Measurements from ENCODE around the gene HAS3. TPM values are rescaled to one million over a fixed set of nuclear protein-coding genes. Genes with fewer than 3 reads are reported as not detected.
"Not testable (repeated sequence)": the region's sequence is repeated elsewhere in the genome, so short reads cannot be mapped to it uniquely, and the experiment has no call there.

HAS3 gene
- total RNA-seq: 1 to 10 TPM; 3.4 to 4.0 TPM
- polyA plus RNA-seq: under 1 TPM; 0.07 to 0.55 (median 0.11) TPM
- 0.59 to 2.7 (median 1.3) reads per million in 6 experiments for total RNA-seq

- Mint-ChIP-seq H3K27ac (peak within 1 kb of the TSS in 1 of 10 donors; percentile 78), H3K4me1 (peaks cover 8 to 27% (median 24%) of the 10 kb centered on the region in 4 donors), H3K36me3 (peaks cover 0 to 30% (median 17%) of the 10 kb centered on the region in 3 donors), H3K4me3 (peak within 1 kb of the TSS; percentile 84 to 94 (median 91)), H3K9me3 (no peaks in the 10 kb centered on the region), H3K27me3 (peaks cover 8 to 59% (median 35%) of the 10 kb centered on the region in 5 donors)
- DNase-seq: peak in 5 of 10 donors; percentile 4 to 31 (median 19)
- POLR2A ChIA-PET: interaction anchor here (1.3 kb wide), 1 partner anchor 18 kb away, joined by 3 read pairs; no protein-coding TSS in a partner anchor
- ATAC-seq: peak; percentile 64 to 65
These were observed at the start of gene HAS3 for GRCh38 chr16:69105501-69106361. TSS of gene HAS3 (plus strand) at chr16:69105653. CDS start at chr16:69109396, 3,743 bp downstream.

- Mint-ChIP-seq H3K36me3 (peaks cover 0 to 27% (median 8%) of the 10 kb centered on the region in 3 donors), H3K27me3 (no peaks in the 10 kb centered on the region), H3K9me3 (no peaks in the 10 kb centered on the region), H3K4me3 (no peak overlapping the region), H3K27ac (peak overlapping the region in 1 of 10 donors; percentile 43), H3K4me1 (no peaks in the 10 kb centered on the region)
- POLR2A ChIA-PET: no interaction called here
- ATAC-seq (no peak), DNase-seq (no peak)
These were observed 49.5 kb upstream of the HAS3 start for GRCh38 chr16:69055980-69056379.

GRCh38 chr16:69056421-69056820 lies 49.0 kb upstream of the HAS3 start:
- POLR2A ChIA-PET: no interaction called here
- ATAC-seq: no peak
- H3K4me3 Mint-ChIP-seq: no peak overlapping the region
- H3K27ac Mint-ChIP-seq: no peak overlapping the region
- H3K27me3 Mint-ChIP-seq: no peaks in the 10 kb centered on the region
- H3K4me1 Mint-ChIP-seq: no peaks in the 10 kb centered on the region
- DNase-seq: no peak
- H3K36me3 Mint-ChIP-seq: peaks cover 0 to 26% (median 8%) of the 10 kb centered on the region in 3 donors
- H3K9me3 Mint-ChIP-seq: no peaks in the 10 kb centered on the region

GRCh38 chr16:69057400-69058378 lies 47.8 kb upstream of the HAS3 start:
- Mint-ChIP-seq H3K27me3 (no peaks in the 10 kb centered on the region), H3K9me3 (no peaks in the 10 kb centered on the region), H3K4me1 (no peaks in the 10 kb centered on the region), H3K36me3 (peaks cover 0 to 30% (median 8%) of the 10 kb centered on the region in 3 donors), H3K4me3 (no peak overlapping the region), H3K27ac (no peak overlapping the region)
- POLR2A ChIA-PET: no interaction called here
- DNase-seq (no peak), ATAC-seq (no peak)

- POLR2A ChIA-PET: interaction anchor here (0.7 kb wide), 1 partner anchor 613 kb away, joined by 4 read pairs; no protein-coding TSS in a partner anchor
- H3K4me3 Mint-ChIP-seq, H3K4me1 Mint-ChIP-seq, H3K27me3 Mint-ChIP-seq, H3K9me3 Mint-ChIP-seq, ATAC-seq, H3K27ac Mint-ChIP-seq, DNase-seq: not testable (repeated sequence)
- H3K36me3 Mint-ChIP-seq: peaks cover 0 to 38% (median 13%) of the 10 kb centered on the region in 3 donors
These were observed 42.0 kb upstream of the HAS3 start for GRCh38 chr16:69063491-69063890.

- DNase-seq (no peak), ATAC-seq (no peak)
- Mint-ChIP-seq H3K36me3 (peaks cover 0 to 41% (median 13%) of the 10 kb centered on the region in 3 donors), H3K9me3 (no peaks in the 10 kb centered on the region), H3K27ac (no peak overlapping the region), H3K27me3 (no peaks in the 10 kb centered on the region), H3K4me3 (no peak overlapping the region), H3K4me1 (no peaks in the 10 kb centered on the region)
- POLR2A ChIA-PET: no interaction called here
These were observed 41.2 kb upstream of the HAS3 start for GRCh38 chr16:69064124-69064763.

- no peaks in the 10 kb centered on the region for H3K27me3 Mint-ChIP-seq
- no peaks in the 10 kb centered on the region for H3K9me3 Mint-ChIP-seq
- no peaks in the 10 kb centered on the region for H3K4me1 Mint-ChIP-seq
- ATAC-seq (no peak), DNase-seq (no peak)
- H3K36me3 Mint-ChIP-seq: peaks cover 0 to 42% (median 9%) of the 10 kb centered on the region in 3 donors
- POLR2A ChIA-PET: interaction anchor here (0.5 kb wide), 1 partner anchor 10 kb away, joined by 4 read pairs; no protein-coding TSS in a partner anchor
- no peak overlapping the region for H3K27ac Mint-ChIP-seq
- no peak overlapping the region for H3K4me3 Mint-ChIP-seq
These were observed 40.6 kb upstream of the HAS3 start for GRCh38 chr16:69064764-69065313.

GRCh38 chr16:69069504-69069903 lies 35.9 kb upstream of the HAS3 start:
- H3K9me3 Mint-ChIP-seq: no peaks in the 10 kb centered on the region
- POLR2A ChIA-PET: no interaction called here
- peak overlapping the region in 1 of 10 donors; percentile 52 for H3K27ac Mint-ChIP-seq
- peaks cover 0 to 27% (median 7%) of the 10 kb centered on the region in 3 donors for H3K36me3 Mint-ChIP-seq
- ATAC-seq (no peak), DNase-seq (no peak)
- H3K4me1 Mint-ChIP-seq: peaks cover 0 to 2% (median 0%) of the 10 kb centered on the region in 4 donors
- H3K27me3 Mint-ChIP-seq: no peaks in the 10 kb centered on the region
- H3K4me3 Mint-ChIP-seq: no peak overlapping the region

- H3K27me3 Mint-ChIP-seq: no peaks in the 10 kb centered on the region
- DNase-seq: no peak
- H3K36me3 Mint-ChIP-seq: peaks cover 0 to 16% (median 3%) of the 10 kb centered on the region in 3 donors
- no peak overlapping the region for H3K4me3 Mint-ChIP-seq
- no peaks in the 10 kb centered on the region for H3K9me3 Mint-ChIP-seq
- no peak for ATAC-seq
- peaks cover 0 to 2% (median 0%) of the 10 kb centered on the region in 4 donors for H3K4me1 Mint-ChIP-seq
- H3K27ac Mint-ChIP-seq: no peak overlapping the region
- POLR2A ChIA-PET: no interaction called here
These were observed 34.4 kb upstream of the HAS3 start for GRCh38 chr16:69071036-69071435.

- H3K27me3 Mint-ChIP-seq: no peaks in the 10 kb centered on the region
- H3K9me3 Mint-ChIP-seq: no peaks in the 10 kb centered on the region
- peak overlapping the region in 5 of 10 donors; percentile 31 to 74 (median 58) for H3K27ac Mint-ChIP-seq
- peaks cover 0 to 2% (median 0%) of the 10 kb centered on the region in 4 donors for H3K4me1 Mint-ChIP-seq
- ATAC-seq (no peak), DNase-seq (no peak)
- H3K4me3 Mint-ChIP-seq: no peak overlapping the region
- H3K36me3 Mint-ChIP-seq: peaks cover 0 to 11% (median 3%) of the 10 kb centered on the region in 3 donors
- POLR2A ChIA-PET: interaction anchor here (0.5 to 0.7 kb wide), 2 partner anchors 52 to 667 kb away, joined by 3 to 7 read pairs; no protein-coding TSS in a partner anchor
These were observed 32.8 kb upstream of the HAS3 start for GRCh38 chr16:69072640-69072974.

- POLR2A ChIA-PET: interaction anchor here (0.5 kb wide), 1 partner anchor 668 kb away, joined by 7 read pairs; no protein-coding TSS in a partner anchor
- H3K4me1 Mint-ChIP-seq: peaks cover 0 to 2% (median under 1%) of the 10 kb centered on the region in 4 donors
- no peaks in the 10 kb centered on the region for H3K9me3 Mint-ChIP-seq
- ATAC-seq (no peak), DNase-seq (no peak)
- H3K4me3 Mint-ChIP-seq: no peak overlapping the region
- H3K27ac Mint-ChIP-seq: peak overlapping the region in 2 of 10 donors; percentile 29 to 43
- peaks cover 0 to 11% (median 1%) of the 10 kb centered on the region in 3 donors for H3K36me3 Mint-ChIP-seq
- no peaks in the 10 kb centered on the region for H3K27me3 Mint-ChIP-seq
These were observed 32.2 kb upstream of the HAS3 start for GRCh38 chr16:69073181-69073702.
